ENCODE results near the gene ZCCHC14. TPM values are rescaled to one million over a fixed set of nuclear protein-coding genes. Genes with fewer than 3 reads are reported as not detected.
A peak's percentile ranks its signal among the peaks of the same experiment; 100 is the strongest.

The ZCCHC14 gene
- polyA plus RNA-seq, 2 of the 4 experiments (the other 2 are of a cell fraction), result 3.8 to 7.3 TPM

- Histone ChIP-seq H3K4me2 (no peak overlapping the region), H3K4me3 (no peak overlapping the region), H3K9me3 (no peaks in the 10 kb centered on the region), H3K4me1 (no peaks in the 10 kb centered on the region), H3K27ac (no peak overlapping the region)
- CTCF ChIA-PET, result interaction anchor here (1.2 to 1.7 kb wide), 3 partner anchors 9 to 229 kb away, joined by 3 to 11 read pairs (median 6); no protein-coding TSS in a partner anchor
- TF ChIP-seq KDM1A (IDR thresholded peaks at IDR 0.05; ENCODE audit: low read depth) (no peak), HDAC2 (IDR thresholded peaks at IDR 0.05) (no peak), RFX5 (IDR thresholded peaks at IDR 0.05) (no peak), BHLHE40 (IDR thresholded peaks at IDR 0.05; ENCODE audit: low read depth, low read length) (no peak), CEBPB (IDR thresholded peaks at IDR 0.05) (no peak), TP53 (CRISPR knock-in tag; IDR thresholded peaks at IDR 0.05) (no peak), BCL3 (IDR thresholded peaks at IDR 0.05) (no peak), MYC (IDR thresholded peaks at IDR 0.05; ENCODE audit: borderline replicate concordance, low read length) (no peak), JUN (IDR thresholded peaks at IDR 0.05) (no peak), MAZ (IDR thresholded peaks at IDR 0.05; ENCODE audit: borderline replicate concordance, low read depth, low read length) (no peak), ESRRA (IDR thresholded peaks at IDR 0.05; ENCODE audit: borderline replicate concordance, low read length) (no peak), CHD4 (IDR thresholded peaks at IDR 0.05; ENCODE audit: borderline replicate concordance) (no peak), HES2 (IDR thresholded peaks at IDR 0.05) (no peak), RNF2 (IDR thresholded peaks at IDR 0.05; ENCODE audit: borderline replicate concordance, low read depth) (no peak), ZSCAN20 (CRISPR knock-in tag; IDR thresholded peaks at IDR 0.05) (no peak), MAFK (IDR thresholded peaks at IDR 0.05; ENCODE audit: partially characterized antibody) (no peak), FOSL2 (IDR thresholded peaks at IDR 0.05) (no peak), FOSL2 (CRISPR knock-in tag; IDR thresholded peaks at IDR 0.05) (no peak)
- ATAC-seq, result no peak
- no peak for DNase-seq (ENCODE audit: low read depth in 1 of 2, low spot score in 1 of 2)
- WGBS (ENCODE audit: missing lambda C conversion rate), result 86% methylated on average over 26 of the region's 26 CpGs
- POLR2A ChIA-PET, result no interaction called here
- no peak for FAIRE-seq
These were observed 85.2 kb downstream of the ZCCHC14 start for GRCh38 chr16:87407511-87408112.

DNA sequence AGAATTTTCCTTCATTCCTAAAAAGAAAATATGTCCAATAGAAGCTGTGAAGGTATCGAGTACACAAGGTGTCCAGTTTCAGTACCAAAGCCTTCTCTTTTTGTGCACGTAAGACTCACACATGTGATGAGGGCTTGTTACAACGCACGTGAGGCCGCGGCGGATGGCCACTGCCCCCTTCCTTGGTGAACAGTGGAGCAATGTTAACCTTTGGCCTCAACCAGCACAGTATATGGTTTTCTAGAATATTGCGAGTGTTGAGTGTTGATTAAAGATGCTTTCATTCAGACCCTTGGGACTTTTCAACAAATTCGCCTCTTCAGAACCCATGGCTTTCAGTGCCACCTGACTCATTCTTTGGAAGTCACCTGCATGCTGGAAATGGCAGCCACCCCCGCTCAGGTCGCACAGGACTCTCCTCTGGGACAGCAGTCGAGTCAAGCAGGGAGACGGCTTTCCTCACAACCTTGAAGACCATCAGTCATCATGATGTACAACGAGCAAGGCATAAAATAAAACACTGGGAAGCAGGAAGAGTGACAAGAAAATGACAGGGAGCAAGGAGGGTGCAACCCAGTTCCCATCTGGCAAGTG lies 86.2 kb downstream of the ZCCHC14 start:
- H3K9me3 ChIP-seq, result no peaks in the 10 kb centered on the region
- no peak overlapping the region for H3K27ac ChIP-seq
- CTCF ChIA-PET, result interaction anchor here (1.5 to 1.9 kb wide), 5 partner anchors 8 to 230 kb away, joined by 3 to 11 read pairs (median 6); no protein-coding TSS in a partner anchor
- DNase-seq (ENCODE audit: low read depth in 1 of 2, low spot score in 1 of 2) (no peak), FAIRE-seq (no peak), ATAC-seq (0 out of 6 replicates have a peak, but pooled peaks of 1 of the 2 experiments have one; percentile 12)
- H3K4me2 ChIP-seq, result no peak overlapping the region
- no peaks in the 10 kb centered on the region for H3K4me1 ChIP-seq
- 93% methylated on average over 14 of the region's 14 CpGs for WGBS (ENCODE audit: missing lambda C conversion rate)
- TF ChIP-seq ESRRA (IDR thresholded peaks at IDR 0.05; ENCODE audit: borderline replicate concordance, low read length) (no peak), EHF (CRISPR knock-in tag; IDR thresholded peaks at IDR 0.05) (no peak)
- no peak overlapping the region for H3K4me3 ChIP-seq
- POLR2A ChIA-PET, result no interaction called here

DNA sequence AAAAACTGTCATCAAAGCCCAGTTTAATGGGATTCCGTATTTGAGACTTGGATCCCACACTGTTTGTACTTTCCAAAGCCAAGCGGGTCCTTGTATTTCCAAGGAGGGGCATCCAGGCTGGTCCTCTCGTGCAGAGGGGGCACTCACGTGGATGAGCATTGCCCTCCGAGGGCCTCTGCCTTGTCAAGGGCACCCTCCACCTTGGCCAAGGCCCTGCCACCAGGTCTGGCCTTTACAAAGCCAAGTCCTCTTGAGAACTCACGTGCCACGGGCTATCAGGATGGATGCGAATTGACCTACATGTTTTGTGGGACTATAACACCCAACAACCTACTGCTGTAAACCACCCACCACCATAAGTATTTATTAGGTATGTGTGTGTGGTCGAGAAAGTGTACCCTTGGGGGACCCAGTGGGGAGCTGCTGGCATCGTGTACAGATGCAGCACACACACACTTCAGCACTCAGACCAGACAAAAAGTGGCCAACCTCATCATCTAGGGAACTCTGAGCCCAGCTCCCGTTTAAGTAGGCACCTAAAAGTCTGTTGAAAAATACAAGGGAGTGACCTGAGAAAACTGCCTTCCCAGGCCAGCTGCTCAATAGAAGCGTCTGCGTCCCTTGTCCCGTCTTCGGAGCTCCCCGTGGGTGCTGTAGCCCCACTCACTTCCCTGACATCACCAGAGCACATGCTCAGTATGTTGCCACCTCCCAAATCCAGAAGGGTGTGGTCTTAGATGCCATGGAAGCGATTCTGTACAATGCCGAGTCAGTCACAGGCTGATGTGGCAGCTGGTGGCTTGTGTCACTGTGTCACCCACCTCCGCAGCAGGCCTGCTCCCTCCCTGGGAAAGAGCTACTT lies 87.8 kb downstream of the ZCCHC14 start:
- peak; percentile 13; the same call in 1 of the 2 replicates for TF ChIP-seq HOXA7 (CRISPR knock-in tag; IDR thresholded peaks at IDR 0.05)
- TF ChIP-seq BCL3 (IDR thresholded peaks at IDR 0.05), result no peak
- peak; percentile 95; the same call in 1 of the 2 replicates for TF ChIP-seq POLR2AphosphoS2 (conservative IDR thresholded peaks at IDR 0.05; ENCODE audit: low read length)
- peak; percentile 37 for TF ChIP-seq FOSB (CRISPR knock-in tag; IDR thresholded peaks at IDR 0.05)
- FAIRE-seq, result no peak
- no peak for DNase-seq (ENCODE audit: low read depth in 1 of 2, low spot score in 1 of 2)

More for the DNA sequence above, 87.8 kb downstream of the ZCCHC14 start:
- ChIA-PET POLR2A (no interaction called here), CTCF (interaction anchor here (1.2 to 1.9 kb wide), 4 partner anchors 8 to 231 kb away, joined by 3 to 8 read pairs (median 6); no protein-coding TSS in a partner anchor)
- H3K4me3 ChIP-seq, result no peak overlapping the region
- H3K4me1 ChIP-seq, result no peaks in the 10 kb centered on the region
- no peak overlapping the region for H3K27ac ChIP-seq
- 87% methylated on average over 18 of the region's 19 CpGs for WGBS (ENCODE audit: missing lambda C conversion rate)
- no peak overlapping the region for H3K4me2 ChIP-seq
- no peaks in the 10 kb centered on the region for H3K9me3 ChIP-seq
- peak; percentile 35 to 52; a peak in 5 of 6 replicates for ATAC-seq

Data from A549 (cell line).